Muscle of arm (tissue), 12 donors: ENCODE results near the gene ASF1A. TPM values are rescaled to one million over a fixed set of nuclear protein-coding genes. Genes with fewer than 3 reads are reported as not detected.

Source experiments
- DNase-seq: peaks from one replicate; pipeline ENCODE4 v3.0.0-alpha.2; 2013
- polyA plus RNA-seq, 12 donors: library from polyadenylated mRNA; unstranded; fragments of 120-200 nt; gene quantifications; one replicate each; pipeline ENCODE4 v1.2.1, GENCODE V29; 2013; ENCODE audit not compliant: insufficient read length in 12 of 12

The ASF1A gene
- polyA plus RNA-seq, 12 donors, result 17.4 to 24.4 (median 21.5) TPM; not detected in 1

DNA sequence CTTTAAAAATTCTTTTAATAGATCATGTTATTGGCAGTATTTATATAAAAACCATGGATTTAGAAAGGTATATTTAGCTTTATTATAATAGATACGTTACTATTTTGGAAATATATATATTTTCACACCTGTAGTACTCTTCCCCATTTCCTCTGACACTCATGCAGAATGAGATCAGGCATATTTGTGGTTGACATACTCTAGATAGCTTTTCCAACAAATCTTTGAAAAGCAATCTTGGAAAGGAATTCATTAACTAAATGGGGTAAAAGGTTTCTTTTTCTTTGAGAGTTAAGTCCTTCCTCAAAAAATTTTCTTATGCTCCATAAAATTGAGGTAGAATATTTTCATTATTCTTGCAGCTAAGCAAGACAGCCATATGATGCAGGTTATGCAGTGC is 14.5 kb downstream of the ASF1A start:
- DNase-seq, result no peak

GRCh38 chr6:118912646-118913045 is 18.7 kb downstream of the ASF1A start:
- DNase-seq, result no peak

DNA sequence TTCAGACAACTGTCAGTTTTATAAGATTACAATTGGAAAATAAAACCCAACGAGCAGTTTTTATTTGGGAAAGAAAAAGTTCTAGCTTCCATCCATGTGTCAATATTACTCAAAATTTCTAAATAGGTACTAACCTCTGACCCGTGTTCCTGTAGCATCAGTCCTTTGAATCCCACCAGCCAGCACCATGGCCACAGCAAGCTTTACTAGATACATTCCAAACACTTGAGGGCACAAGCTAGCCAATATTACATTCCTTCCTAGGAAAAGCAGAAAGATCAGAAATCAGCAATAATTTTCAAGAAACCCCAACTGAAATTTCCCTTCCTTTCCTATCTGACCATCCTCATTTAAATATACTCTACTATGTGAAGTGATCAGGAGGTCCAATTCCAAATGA is 19.2 kb downstream of the ASF1A start:
- DNase-seq, result no peak

GRCh38 chr6:118914598-118914997 is 20.6 kb downstream of the ASF1A start:
- DNase-seq, result no peak

DNA sequence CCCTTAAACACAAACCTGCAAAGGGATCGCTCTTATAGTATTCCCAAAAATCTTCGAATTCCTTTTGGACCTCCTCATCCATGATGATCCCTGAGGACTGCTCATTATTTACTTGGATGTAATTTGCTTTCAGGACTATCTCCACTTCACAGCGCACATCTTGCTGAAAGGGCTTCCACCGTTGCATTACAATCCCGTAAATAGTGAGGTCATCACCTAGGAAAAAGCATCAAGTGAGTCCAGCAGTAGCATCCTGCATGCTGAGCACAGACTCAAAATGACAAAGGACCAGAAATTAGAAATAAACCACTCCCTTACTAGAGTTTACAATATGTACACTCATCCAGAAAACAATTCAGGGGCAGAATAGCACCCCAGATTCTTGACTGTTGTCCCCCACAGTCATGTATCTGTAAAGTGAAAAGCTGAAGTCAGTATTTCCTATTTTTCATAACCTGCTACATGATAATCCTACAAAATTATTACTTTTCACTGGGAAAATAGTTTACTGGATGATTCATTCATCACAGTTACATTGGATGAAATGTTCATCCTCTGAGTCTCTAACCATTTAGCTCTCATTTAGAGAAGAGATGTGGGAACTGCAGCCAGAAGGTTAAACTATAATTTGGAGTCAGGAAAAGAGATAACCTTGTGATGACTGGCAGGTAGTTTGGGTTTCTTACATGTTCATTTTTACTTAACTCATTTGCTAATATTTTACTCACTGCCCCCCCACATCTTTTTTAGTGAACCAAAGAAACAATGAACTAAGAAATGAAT is 23.8 kb downstream of the ASF1A start:
- no peak for DNase-seq

DNA sequence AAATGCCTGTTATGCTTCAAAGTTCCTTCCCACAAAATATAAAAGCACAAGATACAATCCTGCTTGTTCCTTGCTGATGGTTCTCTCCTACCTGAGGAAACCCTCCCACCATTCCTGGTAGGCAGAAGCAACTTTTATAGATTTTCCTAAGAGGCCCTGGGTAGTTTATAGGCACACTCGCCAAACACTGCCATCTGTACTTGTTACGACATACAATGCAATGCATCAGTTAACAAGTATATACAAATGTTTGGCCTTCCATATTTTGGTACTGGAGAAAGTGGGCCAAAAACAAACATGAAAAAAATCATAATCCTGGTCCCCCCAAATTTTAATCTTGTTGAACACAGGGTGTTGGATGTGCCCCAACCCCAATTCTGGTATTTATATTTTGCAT is 24.4 kb downstream of the ASF1A start:
- DNase-seq, result no peak

- DNase-seq, result no peak
These were observed 27.1 kb downstream of the ASF1A start for GRCh38 chr6:118921084-118921483.

GRCh38 chr6:118923035-118923434 is 29.1 kb downstream of the ASF1A start:
- DNase-seq, result no peak

DNA sequence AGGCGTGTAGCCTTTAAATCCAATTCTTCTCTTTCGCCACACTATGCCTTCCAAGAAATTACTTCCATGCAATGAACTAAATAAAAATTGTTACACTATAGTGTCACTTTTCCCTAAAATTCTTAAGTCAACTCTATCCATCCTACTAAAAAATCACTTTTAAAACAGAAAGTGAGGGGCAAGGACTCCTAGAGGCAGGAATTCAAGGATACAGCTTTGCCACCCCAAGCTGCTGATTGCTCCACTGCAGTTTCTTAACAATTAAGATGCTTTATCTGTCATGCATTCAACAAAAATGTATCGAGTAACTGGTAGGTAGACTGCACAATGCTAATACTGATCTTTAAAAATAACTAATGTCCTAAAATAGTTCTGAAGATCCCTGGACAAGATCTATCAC is 36.7 kb downstream of the ASF1A start:
- no peak for DNase-seq

DNA sequence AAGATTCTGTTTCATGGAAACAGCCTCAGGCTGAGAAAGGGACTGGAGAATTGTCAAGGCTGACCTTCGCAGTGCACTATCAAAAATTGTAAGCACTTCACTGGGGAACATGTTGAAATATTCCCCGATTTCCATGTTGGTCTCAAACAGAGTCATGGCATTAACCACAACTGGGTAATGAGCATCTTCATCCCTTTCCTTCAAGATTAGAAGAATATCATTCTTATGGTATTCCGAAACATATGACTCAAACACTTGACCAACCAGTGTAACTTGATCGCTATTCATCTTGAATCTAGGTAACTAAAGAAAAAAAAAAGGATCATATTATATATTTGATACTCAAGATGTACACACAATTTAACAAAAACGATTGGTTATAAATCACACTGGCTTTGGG is 37.5 kb downstream of the ASF1A start:
- no peak for DNase-seq

DNA sequence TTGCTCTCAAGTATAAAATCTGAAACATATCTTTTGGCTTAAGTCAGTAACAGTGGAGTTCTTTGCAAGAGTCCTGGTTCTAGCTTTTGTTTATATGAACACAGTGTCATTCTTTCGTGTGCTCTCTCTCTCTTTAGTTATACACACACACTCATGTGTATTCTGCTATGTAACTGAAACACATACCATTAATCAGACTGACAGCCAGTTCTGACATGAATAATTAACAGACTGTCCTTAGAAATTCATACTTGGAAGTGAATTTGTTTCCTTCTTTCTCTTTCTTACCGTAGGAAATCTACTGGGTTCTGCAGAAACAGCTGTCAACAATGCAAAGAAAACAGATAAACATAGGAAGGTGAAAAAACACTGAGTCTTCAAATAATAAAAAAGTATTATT is 38.5 kb downstream of the ASF1A start:
- no peak for DNase-seq

DNA sequence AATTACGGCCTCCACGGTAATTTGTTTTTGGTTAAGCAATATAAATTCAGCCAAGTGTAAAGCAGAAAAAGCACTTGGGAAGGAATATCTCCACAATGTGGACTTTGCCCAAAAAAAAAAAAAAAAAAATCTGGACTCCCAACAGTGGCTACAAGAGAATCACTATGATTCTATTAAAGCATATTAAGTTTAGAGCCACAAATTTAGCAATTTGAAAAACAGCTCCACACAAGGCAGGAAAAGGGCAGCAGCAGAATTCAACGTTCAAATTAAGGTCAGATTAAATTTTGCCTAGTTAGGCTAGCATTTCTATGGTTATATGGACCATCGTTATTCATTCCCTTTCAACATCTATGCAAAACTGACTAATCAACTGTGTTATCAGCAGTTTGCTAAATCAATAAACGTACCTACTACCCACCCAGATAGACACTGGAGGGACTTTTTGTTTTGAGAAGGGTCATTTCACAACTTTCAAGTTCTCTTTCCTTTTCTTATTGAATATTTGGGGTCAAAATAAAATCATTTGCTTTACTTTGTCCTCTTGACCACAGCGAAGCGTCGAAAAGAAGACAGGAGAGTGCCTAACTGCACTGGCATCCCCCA is 40.0 kb downstream of the ASF1A start:
- no peak for DNase-seq

DNA sequence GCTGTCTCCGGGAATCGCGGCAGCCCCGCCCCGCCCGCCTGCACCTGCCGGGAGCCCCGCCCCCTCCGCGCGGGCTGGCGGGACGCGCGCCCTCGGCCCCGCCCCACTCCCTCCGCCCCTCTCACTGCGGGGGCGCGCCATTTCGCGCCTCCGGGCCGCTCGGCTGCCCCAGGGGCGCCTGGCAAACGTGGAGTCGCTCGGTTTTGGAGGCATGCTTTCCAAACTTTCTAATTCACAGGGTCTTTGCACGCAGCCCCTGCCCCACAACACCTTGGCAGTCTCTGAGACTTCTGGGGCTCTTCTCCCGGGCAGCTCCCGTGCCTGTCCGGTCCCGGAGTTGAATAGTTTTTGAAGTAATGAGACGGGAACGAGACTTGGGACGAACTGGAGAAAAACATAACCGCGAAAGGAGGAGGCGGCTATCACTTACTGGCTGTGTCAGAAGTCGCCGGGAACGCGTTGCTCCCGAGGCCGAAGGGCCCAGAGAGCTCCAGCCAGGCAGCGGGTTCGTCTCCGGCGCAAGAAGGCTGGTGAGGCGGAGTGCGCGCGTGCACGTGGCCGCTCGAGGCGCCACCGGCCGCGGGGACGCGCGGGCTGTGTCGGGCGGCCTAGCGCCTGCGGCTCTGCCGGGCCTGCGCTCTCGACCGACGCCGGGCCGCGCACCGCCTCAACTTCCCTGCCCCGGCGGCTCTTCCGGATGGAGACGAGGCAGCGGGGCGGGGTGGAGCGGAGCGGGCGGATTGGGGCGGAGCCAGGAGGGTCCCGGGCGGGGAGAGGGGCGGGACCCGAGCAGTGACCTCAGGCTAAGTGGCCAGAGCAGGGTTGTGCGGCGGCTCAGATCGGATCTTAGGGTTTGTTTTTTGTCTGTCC is 40.7 kb downstream of the ASF1A start, which contains the start of gene MCM9:
MCM9 (minus strand) TSS at position 699 of the 870 bp plus-strand sequence. CDS start 3,436 bp downstream, outside the sequence.
- DNase-seq, result peak; percentile 93

GRCh38 chr6:118935331-118935668 is 41.3 kb downstream of the ASF1A start:
- no peak for DNase-seq

- DNase-seq, result no peak
These were observed 42.2 kb downstream of the ASF1A start for GRCh38 chr6:118935978-118936703.

- no peak for DNase-seq
These were observed 45.7 kb downstream of the ASF1A start for GRCh38 chr6:118939683-118940082.

DNA sequence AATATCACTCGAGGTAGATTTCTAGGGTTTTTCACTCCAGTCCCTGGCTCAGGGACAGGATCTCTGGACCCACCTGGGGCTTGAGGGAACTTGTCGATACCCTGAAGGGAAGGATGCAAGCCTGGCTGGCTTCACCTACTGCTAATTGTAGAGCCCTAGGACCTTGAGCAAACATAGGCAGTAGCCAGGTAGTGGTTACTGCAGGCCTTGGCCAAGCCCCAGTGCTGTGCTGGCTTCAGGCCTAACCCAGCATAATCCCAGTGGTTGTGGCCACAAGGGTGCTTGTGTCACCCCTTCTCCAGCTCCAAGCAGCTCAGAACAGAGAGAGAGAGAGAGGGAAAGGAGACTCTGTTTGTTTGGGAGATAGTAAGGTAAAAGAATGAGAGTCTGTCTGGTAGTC is 46.8 kb downstream of the ASF1A start:
- DNase-seq, result no peak

GRCh38 chr6:118945217-118945616 is 51.3 kb downstream of the ASF1A start:
- DNase-seq, result no peak

DNA sequence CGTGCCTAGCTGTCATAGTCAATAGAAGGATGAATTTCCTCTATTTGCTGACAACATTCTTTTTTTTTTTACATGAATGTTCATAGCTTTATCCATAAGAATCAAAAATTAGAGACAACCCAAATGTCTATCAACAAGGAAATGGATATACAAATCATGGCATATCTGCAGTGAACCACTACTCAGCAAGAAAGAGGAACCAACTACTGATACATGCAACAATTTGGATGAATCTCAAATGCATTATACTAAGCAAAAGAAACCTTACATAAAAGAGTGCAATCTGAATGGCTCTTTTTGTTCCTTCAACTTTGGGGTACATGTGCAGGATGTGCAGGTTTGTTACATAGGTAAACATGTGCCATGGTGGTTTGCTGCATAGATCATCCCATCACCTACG is 58.7 kb downstream of the ASF1A start:
- DNase-seq, result no peak

GRCh38 chr6:118953391-118953790 is 59.4 kb downstream of the ASF1A start:
- DNase-seq, result peak; percentile 14
